ENCODE results near the gene TET2. TPM values are rescaled to one million over a fixed set of nuclear protein-coding genes. Genes with fewer than 3 reads are reported as not detected.

Gene TET2
- total RNA-seq (2022; extraction: Qiagen RNA extraction), result 1.6 to 2.5 TPM (median 2.0 TPM) in 5 replicates

GRCh38 chr4:105146276-105147015 is at the start of gene TET2:
TET2 (plus strand) TSS chr4:105146876; CDS start chr4:105233943, 87,067 bp downstream.

Data from A549 treated with Mapracorat at 1 μM for 4 hours (cell line).